HG03378 (cell line): ENCODE results near the gene APLF.
"Not testable (repeated sequence)": the region's sequence is repeated elsewhere in the genome, so short reads cannot be mapped to it uniquely, and the experiment has no call there.

Experiments
- ATAC-seq: cut with Tn5 transposase; IDR thresholded peaks from one replicate; pipeline ENCODE4 v1.9.1; 2021; ENCODE audit warnings: mild to moderate bottlenecking, moderate library complexity; ENCODE audit not compliant: unreplicated experiment

The APLF gene

GRCh38 chr2:68568116-68568515 lies 100.7 kb downstream of the APLF start:
- ATAC-seq: no peak

- no peak for ATAC-seq
Observed at GRCh38 chr2:68569604-68570003, 102.2 kb downstream of the APLF start.

- ATAC-seq: not testable (repeated sequence)
Observed at GRCh38 chr2:68570434-68570833, 103.0 kb downstream of the APLF start.

- no peak for ATAC-seq
Observed at GRCh38 chr2:68574202-68574791, 106.9 kb downstream of the APLF start.

GRCh38 chr2:68577183-68577582 lies 109.8 kb downstream of the APLF start:
- no peak for ATAC-seq

- ATAC-seq: no peak
Observed at GRCh38 chr2:68579689-68580088, 112.3 kb downstream of the APLF start.

- no peak for ATAC-seq
Observed at GRCh38 chr2:68588589-68588988, 121.2 kb downstream of the APLF start.

GRCh38 chr2:68589963-68590362 lies 122.6 kb downstream of the APLF start:
- ATAC-seq: no peak

GRCh38 chr2:68590702-68591101 lies 123.3 kb downstream of the APLF start:
- no peak for ATAC-seq

GRCh38 chr2:68591225-68591624 lies 123.8 kb downstream of the APLF start:
- ATAC-seq: no peak

- ATAC-seq: no peak
Observed at GRCh38 chr2:68594041-68594440, 126.7 kb downstream of the APLF start.

- ATAC-seq: peak; percentile 58
Observed at GRCh38 chr2:68594674-68595492, 127.5 kb downstream of the APLF start.

GRCh38 chr2:68595493-68595785 lies 128.1 kb downstream of the APLF start:
- ATAC-seq: not testable (repeated sequence)

GRCh38 chr2:68600495-68600894 lies 133.1 kb downstream of the APLF start:
- ATAC-seq: not testable (repeated sequence)

GRCh38 chr2:68603059-68603458 lies 135.7 kb downstream of the APLF start:
- no peak for ATAC-seq

- ATAC-seq: no peak
Observed at GRCh38 chr2:68604077-68604476, 136.7 kb downstream of the APLF start.

- ATAC-seq: no peak
Observed at GRCh38 chr2:68605939-68606338, 138.6 kb downstream of the APLF start.

GRCh38 chr2:68606759-68607158 lies 139.4 kb downstream of the APLF start:
- no peak for ATAC-seq

GRCh38 chr2:68607837-68608236 lies 140.5 kb downstream of the APLF start:
- ATAC-seq: no peak

GRCh38 chr2:68612765-68613519 lies 145.6 kb downstream of the APLF start:
- ATAC-seq: no peak

GRCh38 chr2:68620772-68621171 lies 153.4 kb downstream of the APLF start:
- no peak for ATAC-seq

- ATAC-seq: no peak
Observed at GRCh38 chr2:68623820-68624219, 156.4 kb downstream of the APLF start.
